ENCODE data around the gene SPECC1.

Gene SPECC1

DNA sequence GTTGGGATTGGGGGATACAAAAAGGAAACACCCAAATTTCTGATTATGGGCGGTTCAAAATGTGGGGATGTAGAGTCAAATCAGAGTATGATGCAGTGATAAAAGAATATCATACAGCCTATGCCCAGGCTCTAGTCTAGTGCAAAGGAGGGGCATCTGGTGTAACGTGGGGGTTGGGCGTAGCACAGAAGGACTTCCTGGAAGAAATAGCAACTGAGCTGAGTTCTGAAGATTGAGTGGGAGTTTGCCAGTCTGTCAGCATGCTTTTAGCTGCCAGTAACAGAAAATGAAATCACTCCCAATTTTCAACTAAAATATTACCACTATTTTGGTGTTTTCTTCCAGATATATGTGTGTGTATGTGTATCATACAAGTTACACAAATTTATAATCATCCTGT lies 196.9 kb downstream of the SPECC1 start:
- H3K4me3 ChIP-seq (replicated peaks; ENCODE audit: insufficient read depth, low read length): no peak overlapping the region
- H3K27me3 ChIP-seq (ENCODE audit: insufficient read depth, poor library complexity, severe bottlenecking): no peaks in the 10 kb centered on the region
- TF ChIP-seq, protein P1, sequence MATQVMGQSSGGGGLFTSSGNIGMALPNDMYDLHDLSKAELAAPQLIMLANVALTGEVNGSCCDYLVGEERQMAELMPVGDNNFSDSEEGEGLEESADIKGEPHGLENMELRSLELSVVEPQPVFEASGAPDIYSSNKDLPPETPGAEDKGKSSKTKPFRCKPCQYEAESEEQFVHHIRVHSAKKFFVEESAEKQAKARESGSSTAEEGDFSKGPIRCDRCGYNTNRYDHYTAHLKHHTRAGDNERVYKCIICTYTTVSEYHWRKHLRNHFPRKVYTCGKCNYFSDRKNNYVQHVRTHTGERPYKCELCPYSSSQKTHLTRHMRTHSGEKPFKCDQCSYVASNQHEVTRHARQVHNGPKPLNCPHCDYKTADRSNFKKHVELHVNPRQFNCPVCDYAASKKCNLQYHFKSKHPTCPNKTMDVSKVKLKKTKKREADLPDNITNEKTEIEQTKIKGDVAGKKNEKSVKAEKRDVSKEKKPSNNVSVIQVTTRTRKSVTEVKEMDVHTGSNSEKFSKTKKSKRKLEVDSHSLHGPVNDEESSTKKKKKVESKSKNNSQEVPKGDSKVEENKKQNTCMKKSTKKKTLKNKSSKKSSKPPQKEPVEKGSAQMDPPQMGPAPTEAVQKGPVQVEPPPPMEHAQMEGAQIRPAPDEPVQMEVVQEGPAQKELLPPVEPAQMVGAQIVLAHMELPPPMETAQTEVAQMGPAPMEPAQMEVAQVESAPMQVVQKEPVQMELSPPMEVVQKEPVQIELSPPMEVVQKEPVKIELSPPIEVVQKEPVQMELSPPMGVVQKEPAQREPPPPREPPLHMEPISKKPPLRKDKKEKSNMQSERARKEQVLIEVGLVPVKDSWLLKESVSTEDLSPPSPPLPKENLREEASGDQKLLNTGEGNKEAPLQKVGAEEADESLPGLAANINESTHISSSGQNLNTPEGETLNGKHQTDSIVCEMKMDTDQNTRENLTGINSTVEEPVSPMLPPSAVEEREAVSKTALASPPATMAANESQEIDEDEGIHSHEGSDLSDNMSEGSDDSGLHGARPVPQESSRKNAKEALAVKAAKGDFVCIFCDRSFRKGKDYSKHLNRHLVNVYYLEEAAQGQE (IDR thresholded peaks at IDR 0.05; ENCODE audit: insufficient replicate concordance, low read depth): no peak
- TF ChIP-seq, protein P2, sequence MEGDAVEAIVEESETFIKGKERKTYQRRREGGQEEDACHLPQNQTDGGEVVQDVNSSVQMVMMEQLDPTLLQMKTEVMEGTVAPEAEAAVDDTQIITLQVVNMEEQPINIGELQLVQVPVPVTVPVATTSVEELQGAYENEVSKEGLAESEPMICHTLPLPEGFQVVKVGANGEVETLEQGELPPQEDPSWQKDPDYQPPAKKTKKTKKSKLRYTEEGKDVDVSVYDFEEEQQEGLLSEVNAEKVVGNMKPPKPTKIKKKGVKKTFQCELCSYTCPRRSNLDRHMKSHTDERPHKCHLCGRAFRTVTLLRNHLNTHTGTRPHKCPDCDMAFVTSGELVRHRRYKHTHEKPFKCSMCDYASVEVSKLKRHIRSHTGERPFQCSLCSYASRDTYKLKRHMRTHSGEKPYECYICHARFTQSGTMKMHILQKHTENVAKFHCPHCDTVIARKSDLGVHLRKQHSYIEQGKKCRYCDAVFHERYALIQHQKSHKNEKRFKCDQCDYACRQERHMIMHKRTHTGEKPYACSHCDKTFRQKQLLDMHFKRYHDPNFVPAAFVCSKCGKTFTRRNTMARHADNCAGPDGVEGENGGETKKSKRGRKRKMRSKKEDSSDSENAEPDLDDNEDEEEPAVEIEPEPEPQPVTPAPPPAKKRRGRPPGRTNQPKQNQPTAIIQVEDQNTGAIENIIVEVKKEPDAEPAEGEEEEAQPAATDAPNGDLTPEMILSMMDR (IDR thresholded peaks at IDR 0.05; ENCODE audit: insufficient read depth, low read length): no peak
- TF ChIP-seq SPI1 (IDR thresholded peaks at IDR 0.05; ENCODE audit: borderline replicate concordance, low read depth): no peak
- no peak for TF ChIP-seq GABPA (IDR thresholded peaks at IDR 0.05; ENCODE audit: low read depth)
- TF ChIP-seq POLR2AphosphoS5 (IDR thresholded peaks at IDR 0.05; ENCODE audit: low read depth): no peak
- DNase-seq (ENCODE audit: low read depth in 1 of 2, low spot score in 1 of 2): no peak
- no peak overlapping the region for H3K27ac ChIP-seq (replicated peaks)

DNA sequence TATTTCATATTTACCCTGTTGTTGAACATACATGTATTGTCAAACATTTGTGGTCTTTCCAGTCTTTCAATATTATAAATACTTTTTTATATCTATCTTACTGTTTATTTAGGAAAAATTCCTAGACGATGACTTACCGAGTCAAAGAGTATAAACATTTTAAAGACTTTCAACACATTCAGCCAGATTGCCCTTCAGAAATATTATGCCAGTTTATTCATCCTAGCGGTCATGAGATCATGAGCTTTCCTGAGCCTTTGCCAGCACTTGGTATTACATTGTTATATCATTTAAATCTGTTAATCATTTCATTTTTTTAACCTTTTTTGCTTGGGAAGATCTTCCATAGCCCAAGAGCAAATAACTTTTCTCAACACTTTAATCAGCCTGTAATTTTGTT lies 197.4 kb downstream of the SPECC1 start:
- TF ChIP-seq POLR2AphosphoS5 (IDR thresholded peaks at IDR 0.05; ENCODE audit: low read depth) (no peak), GABPA (IDR thresholded peaks at IDR 0.05; ENCODE audit: low read depth) (no peak), SPI1 (IDR thresholded peaks at IDR 0.05; ENCODE audit: borderline replicate concordance, low read depth) (no peak)
- TF ChIP-seq, protein P2 (IDR thresholded peaks at IDR 0.05; ENCODE audit: insufficient read depth, low read length): no peak
- TF ChIP-seq, protein P1 (IDR thresholded peaks at IDR 0.05; ENCODE audit: insufficient replicate concordance, low read depth): no peak
- H3K4me3 ChIP-seq (replicated peaks; ENCODE audit: insufficient read depth, low read length): no peak overlapping the region
- H3K27me3 ChIP-seq (ENCODE audit: insufficient read depth, poor library complexity, severe bottlenecking): no peaks in the 10 kb centered on the region
- H3K27ac ChIP-seq (replicated peaks): no peak overlapping the region
- no peak for DNase-seq (ENCODE audit: low read depth in 1 of 2, low spot score in 1 of 2)

DNA sequence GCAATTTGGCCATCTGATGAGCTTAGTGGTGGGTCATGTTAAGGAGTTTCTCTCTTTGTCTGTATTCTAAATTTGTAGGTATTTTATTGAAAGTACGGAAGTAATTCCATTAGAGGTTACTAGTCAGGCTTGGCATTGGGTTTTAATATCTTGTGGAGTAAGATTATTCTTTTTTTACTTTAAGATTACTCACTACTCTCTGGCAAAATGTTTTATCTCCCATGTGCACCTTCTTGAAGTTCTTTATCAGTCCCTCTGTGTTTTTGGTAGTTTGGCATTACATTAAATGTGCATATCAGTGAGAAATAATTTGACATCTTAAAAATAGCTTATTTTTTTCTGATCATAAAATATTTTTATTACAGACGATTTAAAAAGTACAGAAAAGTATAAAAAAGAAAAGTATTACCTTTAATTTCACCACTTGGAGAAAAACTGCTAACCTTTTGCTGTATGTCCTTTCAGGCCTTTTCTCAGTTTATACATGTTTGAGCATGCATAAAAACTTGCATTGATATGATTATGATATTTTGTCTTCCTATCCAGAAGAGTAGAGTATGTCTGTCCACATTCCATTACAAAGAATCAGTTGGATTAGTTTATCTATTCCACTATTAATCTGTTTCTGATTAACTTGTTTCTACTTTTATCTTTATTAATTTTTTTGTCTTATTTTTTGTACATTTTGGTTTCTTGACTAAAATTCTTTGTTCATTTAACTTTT lies 198.3 kb downstream of the SPECC1 start:
- H3K27ac ChIP-seq (replicated peaks): no peak overlapping the region
- H3K4me3 ChIP-seq (replicated peaks; ENCODE audit: insufficient read depth, low read length): no peak overlapping the region
- no peak for TF ChIP-seq SPI1 (IDR thresholded peaks at IDR 0.05; ENCODE audit: borderline replicate concordance, low read depth)
- no peak for TF ChIP-seq GABPA (IDR thresholded peaks at IDR 0.05; ENCODE audit: low read depth)
- TF ChIP-seq, protein P1 (IDR thresholded peaks at IDR 0.05; ENCODE audit: insufficient replicate concordance, low read depth): no peak
- TF ChIP-seq, protein P2 (IDR thresholded peaks at IDR 0.05; ENCODE audit: insufficient read depth, low read length): no peak
- TF ChIP-seq POLR2AphosphoS5 (IDR thresholded peaks at IDR 0.05; ENCODE audit: low read depth): no peak
- no peaks in the 10 kb centered on the region for H3K27me3 ChIP-seq (ENCODE audit: insufficient read depth, poor library complexity, severe bottlenecking)
- no peak for DNase-seq (ENCODE audit: low read depth in 1 of 2, low spot score in 1 of 2)

Data from HL-60 (cell line).